IMR-90 (cell line): ENCODE measurements around the gene SEC31B. TPM values are rescaled to one million over a fixed set of nuclear protein-coding genes. Genes with fewer than 3 reads are reported as not detected.

Experiments used
- ATAC-seq: fragments of 200-7000 bp; cut with Tn5 transposase; 2 replicates; pipeline ENCODE4 v1.9.1; 2020; ENCODE audit warnings: low read depth, mild to moderate bottlenecking, moderate library complexity
- BruUV-seq: library from RNA; stranded (reverse); fragments of 400-500 nt; replicated peaks from 2 replicates; lab custom pipeline; 2021; lab: Mats Ljungman, UMichigan
- CTCF ChIA-PET: fragments of 300-600 bp; formaldehyde crosslinking; extraction: SDS; loops from one replicate; lab custom pipeline; 2021; ENCODE audit warnings: antibody characterized with exemption; lab: Yijun Ruan, JAX
- POLR2A ChIA-PET: fragments of 300-600 bp; sonication (Branson Sonifier 250); formaldehyde crosslinking; loops from one replicate; lab custom pipeline; 2022; ENCODE audit warnings: antibody characterized with exemption; ENCODE audit not compliant: unreplicated experiment; lab: Charles Lee
- DNase-seq: peaks from one replicate; pipeline ENCODE4 v3.0.0; 2013
- H2AFZ ChIP-seq: replicated peaks from 2 replicates; pipeline ENCODE3; 2013; ENCODE audit warnings: low read length, mild to moderate bottlenecking; ENCODE audit not compliant: poor library complexity
- H2AK5ac ChIP-seq: 2 replicates; pipeline ENCODE4 v1.6.1; 2013; ENCODE audit warnings: low read depth, low read length, inconsistent platforms
- H2AK9ac ChIP-seq: replicated peaks from 2 replicates; pipeline ENCODE3; 2013; ENCODE audit warnings: mild to moderate bottlenecking, low read depth, low read length, moderate library complexity; ENCODE audit not compliant: poor library complexity
- H2BK120ac ChIP-seq: 2 replicates; pipeline ENCODE4 v1.6.1; 2013; ENCODE audit warnings: low read depth, low read length, inconsistent platforms
- H2BK15ac ChIP-seq: 3 replicates; pipeline ENCODE4 v1.6.1; 2013; ENCODE audit warnings: low read depth, low read length, inconsistent platforms
- H2BK20ac ChIP-seq: 2 replicates; pipeline ENCODE4 v1.6.1; 2013; ENCODE audit warnings: low read depth, mild to moderate bottlenecking, inconsistent platforms, low read length, moderate library complexity
- H2BK5ac ChIP-seq: 2 replicates; pipeline ENCODE4 v1.6.1; 2013; ENCODE audit warnings: mild to moderate bottlenecking, low read depth, low read length, inconsistent platforms; ENCODE audit not compliant: poor library complexity, severe bottlenecking
- H3K14ac ChIP-seq: replicated peaks from 2 replicates; pipeline ENCODE4 v1.6.1; 2013; ENCODE audit warnings: low read depth, low read length, inconsistent platforms
- H3K18ac ChIP-seq: 2 replicates; pipeline ENCODE4 v1.6.1; 2013; ENCODE audit warnings: low read depth, low read length, control low read depth
- H3K23ac ChIP-seq: 2 replicates; pipeline ENCODE4 v1.6.1; 2013; ENCODE audit warnings: low read depth, low read length, inconsistent platforms
- H3K27ac ChIP-seq: 2 replicates; pipeline ENCODE4 v1.5.1; 2013; ENCODE audit warnings: mild to moderate bottlenecking, control low read depth, low read length; ENCODE audit not compliant: insufficient read depth
- H3K27me3 ChIP-seq: 2 replicates; pipeline ENCODE4 v1.6.1; 2013; ENCODE audit warnings: low read length; ENCODE audit not compliant: control insufficient read depth, insufficient read depth
- H3K36me3 ChIP-seq: 2 replicates; pipeline ENCODE4 v1.6.1; 2013; ENCODE audit warnings: low read length, mixed read lengths; ENCODE audit not compliant: control insufficient read depth, insufficient read depth
- H3K4ac ChIP-seq: 2 replicates; pipeline ENCODE4 v1.6.1; 2013; ENCODE audit warnings: low read depth, low read length, inconsistent platforms
- H3K4me1 ChIP-seq: 2 replicates; pipeline ENCODE4 v1.6.1; 2013; ENCODE audit warnings: low read length, mixed read lengths; ENCODE audit not compliant: control insufficient read depth, insufficient read depth
- H3K4me2 ChIP-seq: 2 replicates; pipeline ENCODE4 v1.6.1; 2013; ENCODE audit warnings: low read depth, mild to moderate bottlenecking, control low read depth, low read length, moderate library complexity
- H3K4me3 ChIP-seq: 2 replicates; pipeline ENCODE4 v1.5.1; 2013; ENCODE audit warnings: low read depth, mild to moderate bottlenecking, control low read depth, low read length, moderate library complexity; ENCODE audit not compliant: insufficient read depth
- H3K56ac ChIP-seq: 2 replicates; pipeline ENCODE4 v1.6.1; 2013; ENCODE audit warnings: low read length, inconsistent platforms; ENCODE audit not compliant: insufficient read depth; ENCODE audit errors: extremely low read depth
- H3K79me1 ChIP-seq, 2 experiments: 2 replicates each; pipeline ENCODE4 v1.6.1; 2013; ENCODE audit warnings: low read length in 2 of 2, inconsistent platforms in 1 of 2, low read depth in 1 of 2
- H3K9ac ChIP-seq: 2 replicates; pipeline ENCODE4 v1.6.1; 2013; ENCODE audit warnings: low read depth, low read length, control low read depth
- H3K9me1 ChIP-seq: 2 replicates; pipeline ENCODE4 v1.6.1; 2013; ENCODE audit warnings: low read length, inconsistent platforms; ENCODE audit not compliant: insufficient read depth
- H3K9me3 ChIP-seq: 2 replicates; pipeline ENCODE4 v1.6.1; 2013; ENCODE audit warnings: low read length; ENCODE audit not compliant: control insufficient read depth, insufficient read depth
- H4K20me1 ChIP-seq: 2 replicates; pipeline ENCODE4 v1.6.1; 2013; ENCODE audit warnings: low read length, inconsistent platforms; ENCODE audit not compliant: insufficient read depth
- H4K5ac ChIP-seq: 2 replicates; pipeline ENCODE4 v1.6.1; 2013; ENCODE audit warnings: mild to moderate bottlenecking, low read depth, low read length, control low read depth
- H4K8ac ChIP-seq, 2 experiments: 2 replicates each; pipeline ENCODE4 v1.6.1; 2013; ENCODE audit warnings: low read depth in 2 of 2, low read length in 2 of 2, control low read depth in 1 of 2, inconsistent platforms in 1 of 2
- H4K91ac ChIP-seq: 2 replicates; pipeline ENCODE4 v1.6.1; 2013; ENCODE audit warnings: low read depth, low read length, inconsistent platforms; ENCODE audit not compliant: insufficient read depth
- BHLHE40 ChIP-seq: fragments of 150-350 bp; IDR thresholded peaks from 2 replicates; pipeline ENCODE4 v1.6.1; 2016; ENCODE audit warnings: mild to moderate bottlenecking, low read depth, low read length
- CEBPB ChIP-seq: IDR thresholded peaks from 2 replicates; pipeline ENCODE4 v1.6.1; 2012; ENCODE audit warnings: low read depth, low read length, improper control_type of control experiment
- FOS ChIP-seq: fragments of 150-350 bp; IDR thresholded peaks from 2 replicates; pipeline ENCODE4 v1.6.1; 2016; ENCODE audit warnings: low read depth, low read length
- MAZ ChIP-seq: IDR thresholded peaks from 2 replicates; pipeline ENCODE4 v1.6.1; 2012; ENCODE audit warnings: low read depth, mild to moderate bottlenecking, low read length, improper control_type of control experiment, moderate library complexity, borderline replicate concordance
- MXI1 ChIP-seq: IDR thresholded peaks from 2 replicates; pipeline ENCODE4 v1.6.1; 2012; ENCODE audit warnings: low read depth, mild to moderate bottlenecking, low read length, moderate library complexity, borderline replicate concordance
- POLR2A ChIP-seq: IDR thresholded peaks from 2 replicates; pipeline ENCODE4 v1.6.1; 2012; ENCODE audit warnings: mild to moderate bottlenecking, low read depth, low read length
- RAD21 ChIP-seq: IDR thresholded peaks from 2 replicates; pipeline ENCODE4 v1.6.1; 2012; ENCODE audit warnings: low read length, improper control_type of control experiment
- RCOR1 ChIP-seq: IDR thresholded peaks from 2 replicates; pipeline ENCODE4 v1.6.1; 2012; ENCODE audit warnings: mild to moderate bottlenecking, low read length, improper control_type of control experiment; ENCODE audit not compliant: insufficient replicate concordance
- RFX5 ChIP-seq: IDR thresholded peaks from 2 replicates; pipeline ENCODE4 v1.8.0; 2012; ENCODE audit warnings: low read depth, mild to moderate bottlenecking, low read length, moderate library complexity
- SMC3 ChIP-seq: fragments of 150-350 bp; IDR thresholded peaks from 2 replicates; pipeline ENCODE4 v1.6.1; 2016; ENCODE audit warnings: low read depth, mild to moderate bottlenecking, antibody characterized with exemption, low read length, moderate library complexity
- WGBS, 2 experiments: methylation state at CpG; one replicate each; pipeline versions ENCODE4 v1.1.5 to v1.1.7; 2013; ENCODE audit warnings: missing lambda C conversion rate in 2 of 2; ENCODE audit not compliant: insufficient read length in 1 of 2; ENCODE audit errors: extremely low coverage in 2 of 2; 5-methylcytosine and 5-hydroxymethylcytosine counted together
- dilution Hi-C: fragments of 300-500 bp; cut with HindIII; formaldehyde crosslinking; loops from one replicate; pipeline ENCODE4 v1.14.3; 2018; ENCODE audit warnings: low sequenced_read_pairs; ENCODE audit not compliant: unreplicated experiment
- in situ Hi-C: fragments of 300-500 bp; cut with MboI; formaldehyde crosslinking; loops from 3 replicates; pipeline ENCODE4 v1.14.3; 2019; ENCODE audit warnings: low sequenced_read_pairs, inconsistent platforms, mixed read lengths
- intact Hi-C: fragments of 100-400 bp; cut with micrococcal nuclease; formaldehyde crosslinking; loops from 2 replicates; pipeline ENCODE4 v1.10.0; 2022
- polyA plus RNA-seq, 3 experiments: library from polyadenylated mRNA; depleted of rRNA; stranded (reverse); fragments of >200 nt; gene quantifications; 2 replicates each; pipeline ENCODE4 v1.2.3, GENCODE V29; 2012; ENCODE audit warnings: low replicate concordance in 1 of 3
- total RNA-seq: library from RNA; depleted of rRNA; stranded (reverse); fragments of >200 nt; gene quantifications from 2 replicates; pipeline ENCODE4 v1.2.3, GENCODE V29; 2012
- TF ChIP-seq, protein P1 (sequence below): fragments of 150-350 bp; IDR thresholded peaks from 2 replicates; pipeline ENCODE4 v1.6.1; 2017; ENCODE audit warnings: mild to moderate bottlenecking, antibody characterized with exemption, low read length, low read depth
- TF ChIP-seq, protein P2 (sequence below): conservative IDR thresholded peaks from 2 replicates; pipeline ENCODE4 v1.5.1; 2012; ENCODE audit warnings: mild to moderate bottlenecking, low read depth, low read length, improper control_type of control experiment

Gene SEC31B
- total and polyA plus RNA-seq, 2 of the 4 experiments (the other 2 are of a cell fraction) = 1.3 to 8.1 TPM

DNA sequence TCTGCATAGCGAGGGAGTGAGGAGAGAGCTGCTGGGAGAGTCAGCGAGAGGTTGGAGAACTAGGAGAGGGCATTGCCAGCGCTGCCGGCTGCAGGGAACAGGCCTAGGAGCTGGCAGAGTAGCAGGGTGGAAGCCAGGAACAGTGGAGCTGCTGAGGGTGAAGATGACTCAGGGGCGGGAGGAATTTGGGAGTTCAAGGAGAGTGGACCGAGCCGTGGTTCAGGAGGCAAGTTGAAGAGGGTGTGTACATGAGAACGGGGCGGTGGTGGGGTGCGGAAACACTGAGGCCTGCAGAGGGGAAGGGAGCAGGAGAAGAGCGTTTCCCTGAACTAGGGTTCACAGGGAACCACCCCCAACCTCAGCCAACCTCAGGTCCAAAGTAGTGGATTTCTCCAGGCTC is 47.6 kb upstream of the SEC31B start:
- Histone ChIP-seq H2BK5ac (no peak overlapping the region), H2AK9ac (no peak overlapping the region), H3K27me3 (peaks cover 67% of the 10 kb centered on the region), H2AFZ (no peak overlapping the region), H3K4me2 (no peak overlapping the region), H3K18ac (no peak overlapping the region), H3K9ac (no peak overlapping the region), H4K91ac (no peak overlapping the region), H4K8ac (no peak overlapping the region), H3K4me1 (no peaks in the 10 kb centered on the region), H3K4ac (no peak overlapping the region), H3K56ac (no peak overlapping the region), H3K27ac (no peak overlapping the region), H3K36me3 (no peaks in the 10 kb centered on the region), H2BK20ac (no peak overlapping the region), H2BK120ac (no peak overlapping the region), H3K14ac (no peak overlapping the region), H4K5ac (no peak overlapping the region), H4K20me1 (no peaks in the 10 kb centered on the region), H3K4me3 (no peak overlapping the region), H3K23ac (no peak overlapping the region), H3K79me1 (no peaks in the 10 kb centered on the region), H2AK5ac (no peak overlapping the region), H2BK15ac (no peak overlapping the region), H3K9me3 (no peaks in the 10 kb centered on the region), H3K9me1 (peaks cover 3% of the 10 kb centered on the region; the same call in 1 of the 2 replicates)
- DNase-seq (no peak), ATAC-seq (no peak)
- in situ Hi-C loops (no loop called here), dilution Hi-C loops (no loop called here), intact Hi-C loops (loop anchor here (10.0 kb wide), 1 partner anchor 448 kb away; no protein-coding TSS in a partner anchor)
- CTCF ChIA-PET = no interaction called here
- no CpG with 5 or more reads among the region's 11 CpGs for WGBS, 2 experiments
- POLR2A ChIA-PET = no interaction called here
- no TSS peak for BruUV-seq
- TF ChIP-seq RCOR1 (no peak), RFX5 (no peak), RAD21 (no peak), SMC3 (no peak), MAZ (no peak), FOS (no peak), BHLHE40 (no peak), POLR2A (no peak), CEBPB (no peak), MXI1 (no peak)
- TF ChIP-seq, protein P1, sequence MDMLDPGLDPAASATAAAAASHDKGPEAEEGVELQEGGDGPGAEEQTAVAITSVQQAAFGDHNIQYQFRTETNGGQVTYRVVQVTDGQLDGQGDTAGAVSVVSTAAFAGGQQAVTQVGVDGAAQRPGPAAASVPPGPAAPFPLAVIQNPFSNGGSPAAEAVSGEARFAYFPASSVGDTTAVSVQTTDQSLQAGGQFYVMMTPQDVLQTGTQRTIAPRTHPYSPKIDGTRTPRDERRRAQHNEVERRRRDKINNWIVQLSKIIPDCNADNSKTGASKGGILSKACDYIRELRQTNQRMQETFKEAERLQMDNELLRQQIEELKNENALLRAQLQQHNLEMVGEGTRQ = no peak
- TF ChIP-seq, protein P2, sequence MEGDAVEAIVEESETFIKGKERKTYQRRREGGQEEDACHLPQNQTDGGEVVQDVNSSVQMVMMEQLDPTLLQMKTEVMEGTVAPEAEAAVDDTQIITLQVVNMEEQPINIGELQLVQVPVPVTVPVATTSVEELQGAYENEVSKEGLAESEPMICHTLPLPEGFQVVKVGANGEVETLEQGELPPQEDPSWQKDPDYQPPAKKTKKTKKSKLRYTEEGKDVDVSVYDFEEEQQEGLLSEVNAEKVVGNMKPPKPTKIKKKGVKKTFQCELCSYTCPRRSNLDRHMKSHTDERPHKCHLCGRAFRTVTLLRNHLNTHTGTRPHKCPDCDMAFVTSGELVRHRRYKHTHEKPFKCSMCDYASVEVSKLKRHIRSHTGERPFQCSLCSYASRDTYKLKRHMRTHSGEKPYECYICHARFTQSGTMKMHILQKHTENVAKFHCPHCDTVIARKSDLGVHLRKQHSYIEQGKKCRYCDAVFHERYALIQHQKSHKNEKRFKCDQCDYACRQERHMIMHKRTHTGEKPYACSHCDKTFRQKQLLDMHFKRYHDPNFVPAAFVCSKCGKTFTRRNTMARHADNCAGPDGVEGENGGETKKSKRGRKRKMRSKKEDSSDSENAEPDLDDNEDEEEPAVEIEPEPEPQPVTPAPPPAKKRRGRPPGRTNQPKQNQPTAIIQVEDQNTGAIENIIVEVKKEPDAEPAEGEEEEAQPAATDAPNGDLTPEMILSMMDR = no peak
